SK-N-SH (cell line): ENCODE data around the gene PDE4B. TPM values are rescaled to one million over a fixed set of nuclear protein-coding genes. Genes with fewer than 3 reads are reported as not detected.

Experiments
- CTCF ChIA-PET: fragments of 300-600, 350-600 bp; formaldehyde crosslinking; extraction: SDS; loops from one replicate; lab custom pipeline; 2021; lab: Yijun Ruan, JAX
- POLR2A ChIA-PET: fragments of 350-600 bp; sonication (Branson Sonifier 250); formaldehyde crosslinking; extraction: SDS; loops from one replicate; lab custom pipeline; 2020; ENCODE audit warnings: antibody characterized with exemption, inconsistent platforms; lab: Yijun Ruan, JAX
- DNase-seq: peaks from one replicate; pipeline ENCODE4 v3.0.0; 2012
- H2AFZ ChIP-seq: fragments of 200-600 bp; sonication (generic); 2 replicates; pipeline ENCODE4 v1.8.1; 2016; ENCODE audit warnings: antibody characterized with exemption, mild to moderate bottlenecking, low read depth
- H3F3A ChIP-seq: fragments of 200-600 bp; sonication (generic); replicated peaks from 2 replicates; pipeline ENCODE3; 2016; ENCODE audit warnings: antibody characterized with exemption, mild to moderate bottlenecking; ENCODE audit not compliant: insufficient read depth
- H3K27ac ChIP-seq, 2 experiments: fragments of 200-500 bp in 1 of 2; fragments of 200-600 bp in 1 of 2; sonication (Bioruptor generic) in 1 of 2; sonication (generic), shearing (Covaris generic) in 1 of 2; 2 replicates each; pipeline versions ENCODE4 v1.5.1 to v1.6.1; 2014 to 2016; ENCODE audit warnings: low read depth in 2 of 2, inconsistent platforms in 1 of 2, low read length in 1 of 2, mild to moderate bottlenecking in 1 of 2, mixed read lengths in 1 of 2
- H3K27me3 ChIP-seq: fragments of 200-600 bp; sonication (generic), shearing (Covaris generic); 2 replicates; pipeline ENCODE4 v1.6.1; 2016; ENCODE audit warnings: mixed run types; ENCODE audit not compliant: insufficient read depth
- H3K36me3 ChIP-seq, 2 experiments: fragments of 200-500 bp in 1 of 2; fragments of 200-600 bp in 1 of 2; sonication (Bioruptor generic) in 1 of 2; sonication (generic) in 1 of 2; replicated peaks in 1 of 2; 2 replicates each; pipeline versions ENCODE3 to v1.5.1; 2014 to 2016; ENCODE audit warnings: low read length in 1 of 2, mild to moderate bottlenecking in 1 of 2; ENCODE audit not compliant: insufficient read depth in 2 of 2, control insufficient read depth in 1 of 2
- H3K4me1 ChIP-seq, 2 experiments: fragments of 200-500 bp in 1 of 2; fragments of 200-600 bp in 1 of 2; sonication (Bioruptor generic) in 1 of 2; sonication (generic), shearing (Covaris generic) in 1 of 2; 2 replicates each; pipeline versions ENCODE4 v1.5.1 to v1.6.1; 2014 to 2016; ENCODE audit warnings: low read depth in 1 of 2, low read length in 1 of 2, mixed run types in 1 of 2; ENCODE audit not compliant: insufficient read depth in 2 of 2, control insufficient read depth in 1 of 2
- H3K4me2 ChIP-seq: fragments of 200-600 bp; sonication (generic), shearing (Covaris generic); 2 replicates; pipeline ENCODE4 v1.6.1; 2017; ENCODE audit warnings: mixed run types
- H3K4me3 ChIP-seq, 2 experiments: fragments of 200-500 bp in 1 of 2; fragments of 200-600 bp in 1 of 2; sonication (Bioruptor generic) in 1 of 2; sonication (generic), shearing (Covaris generic) in 1 of 2; 2 replicates each; pipeline versions ENCODE4 v1.5.1 to v1.8.1; 2014 to 2016; ENCODE audit warnings: low read depth in 2 of 2, inconsistent platforms in 1 of 2, low read length in 1 of 2, mild to moderate bottlenecking in 1 of 2, mixed read lengths in 1 of 2, moderate library complexity in 1 of 2
- H3K79me2 ChIP-seq: fragments of 200-600 bp; sonication (generic); 2 replicates; pipeline ENCODE4 v1.8.1; 2017; ENCODE audit warnings: mild to moderate bottlenecking; ENCODE audit not compliant: insufficient read depth
- H3K9ac ChIP-seq: fragments of 200-600 bp; sonication (generic); 2 replicates; pipeline ENCODE4 v1.6.1; 2017; ENCODE audit warnings: mixed run types
- H3K9me2 ChIP-seq: fragments of 200-600 bp; sonication (generic); 2 replicates; pipeline ENCODE4 v1.6.1; 2017; ENCODE audit warnings: mixed run types
- H3K9me3 ChIP-seq: fragments of 200-600 bp; sonication (generic); 2 replicates; pipeline ENCODE4 v1.6.1; 2017; ENCODE audit warnings: mixed run types, mild to moderate bottlenecking, moderate library complexity
- H4K20me1 ChIP-seq: fragments of 200-600 bp; sonication (generic); 2 replicates; pipeline ENCODE4 v1.6.1; 2017; ENCODE audit warnings: mild to moderate bottlenecking, mixed run types; ENCODE audit not compliant: insufficient read depth
- FOSL2 ChIP-seq: IDR thresholded peaks from 2 replicates; pipeline ENCODE4 v1.4.0; 2012; ENCODE audit warnings: low read depth, mild to moderate bottlenecking, moderate library complexity, borderline replicate concordance
- NFIC ChIP-seq: IDR thresholded peaks from 2 replicates; pipeline ENCODE4 v1.4.0; 2012; ENCODE audit warnings: borderline replicate concordance
- PBX3 ChIP-seq: IDR thresholded peaks from 2 replicates; pipeline ENCODE4; 2012
- POLR2AphosphoS5 ChIP-seq: IDR thresholded peaks from 2 replicates; pipeline ENCODE4 v1.6.1; 2012; ENCODE audit warnings: low read depth, low read length
- RCOR1 ChIP-seq: fragments of 150-350 bp; IDR thresholded peaks from 2 replicates; pipeline ENCODE4 v1.6.1; 2017; ENCODE audit warnings: antibody characterized with exemption, low read length
- REST ChIP-seq: IDR thresholded peaks from 2 replicates; pipeline ENCODE4 v1.6.1; 2012; ENCODE audit warnings: mild to moderate bottlenecking, low read depth, low read length, moderate library complexity
- RXRA ChIP-seq: IDR thresholded peaks from 2 replicates; pipeline ENCODE4 v1.4.0; 2012; ENCODE audit warnings: low read depth, mild to moderate bottlenecking, borderline replicate concordance
- SIN3A ChIP-seq: IDR thresholded peaks from 2 replicates; pipeline ENCODE4 v1.6.1; 2012; ENCODE audit warnings: low read depth, mild to moderate bottlenecking, low read length, moderate library complexity, borderline replicate concordance
- YY1 ChIP-seq: IDR thresholded peaks from 2 replicates; pipeline ENCODE4 v1.4.0; 2012; ENCODE audit warnings: low read depth, mild to moderate bottlenecking
- WGBS: methylation state at CpG from one replicate; pipeline ENCODE4 v1.1.6; 2017; ENCODE audit warnings: low lambda C conversion rate; 5-methylcytosine and 5-hydroxymethylcytosine counted together
- polyA plus RNA-seq, 3 experiments: library from polyadenylated mRNA; depleted of rRNA; stranded (reverse); fragments of >200 nt; gene quantifications; 2 replicates each; pipeline ENCODE4 v1.2.3, GENCODE V29; 2012
- TF ChIP-seq, protein P1 (sequence below): fragments of 150-350 bp; IDR thresholded peaks from 2 replicates; pipeline ENCODE4 v1.6.1; 2017; ENCODE audit warnings: antibody characterized with exemption, low read length, low read depth, borderline replicate concordance
- TF ChIP-seq, protein P2 (sequence below): IDR thresholded peaks from 2 replicates; pipeline ENCODE4 v1.4.0; 2012; ENCODE audit warnings: low read depth

The PDE4B gene
- polyA plus RNA-seq, 1 of the 3 experiments (the other 2 are of a cell fraction), result 1.9 TPM

DNA sequence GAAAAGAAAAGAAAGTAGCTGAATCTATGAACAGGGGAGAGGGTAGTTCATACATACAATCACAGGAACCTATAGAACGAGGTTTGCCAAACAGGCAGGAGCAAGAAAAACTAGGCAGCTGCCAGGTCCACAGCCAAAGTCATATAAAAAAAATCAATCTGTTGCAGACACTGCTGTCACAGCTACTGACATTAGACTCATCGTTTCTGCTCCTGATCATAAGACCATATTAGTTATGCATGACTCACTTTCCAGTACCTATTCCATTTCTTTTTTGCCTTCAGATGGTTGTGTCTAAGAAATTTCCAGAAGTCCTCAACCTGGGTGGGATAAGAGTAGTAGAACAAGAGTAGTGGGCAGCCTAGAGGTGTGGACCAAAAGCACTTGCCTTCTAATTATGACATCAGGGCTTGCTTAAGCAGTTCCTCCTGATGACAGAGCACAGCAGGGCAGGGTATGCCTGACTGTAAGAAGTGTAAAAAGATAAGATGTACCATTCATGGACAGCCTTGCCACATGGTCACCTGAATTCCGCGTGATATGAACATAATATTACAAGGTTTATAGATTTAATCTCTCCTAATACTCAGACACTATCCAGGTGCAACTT lies 418.0 kb downstream of the PDE4B start:
- ChIA-PET POLR2A (no interaction called here), CTCF (no interaction called here)
- Histone ChIP-seq H3K9ac (no peak overlapping the region), H3K27ac (no peak overlapping the region; a peak in 1 of 4 replicates), H3K9me2 (no peaks in the 10 kb centered on the region), H3K4me1 (peaks cover 0 to 10% of the 10 kb centered on the region in 2 experiments; a peak in 2 of 4 replicates), H3F3A (no peaks in the 10 kb centered on the region), H4K20me1 (no peaks in the 10 kb centered on the region), H3K27me3 (no peaks in the 10 kb centered on the region), H2AFZ (no peak overlapping the region), H3K36me3 (no peaks in the 10 kb centered on the region), H3K9me3 (no peaks in the 10 kb centered on the region), H3K4me3 (no peak overlapping the region), H3K4me2 (no peak overlapping the region), H3K79me2 (no peaks in the 10 kb centered on the region)
- no peak for DNase-seq
- TF ChIP-seq FOSL2, result 0 out of 2 replicates have a peak, but pooled peaks have one; percentile 4
- TF ChIP-seq REST, result no peak
- TF ChIP-seq SIN3A, result no peak
- TF ChIP-seq, protein P1, sequence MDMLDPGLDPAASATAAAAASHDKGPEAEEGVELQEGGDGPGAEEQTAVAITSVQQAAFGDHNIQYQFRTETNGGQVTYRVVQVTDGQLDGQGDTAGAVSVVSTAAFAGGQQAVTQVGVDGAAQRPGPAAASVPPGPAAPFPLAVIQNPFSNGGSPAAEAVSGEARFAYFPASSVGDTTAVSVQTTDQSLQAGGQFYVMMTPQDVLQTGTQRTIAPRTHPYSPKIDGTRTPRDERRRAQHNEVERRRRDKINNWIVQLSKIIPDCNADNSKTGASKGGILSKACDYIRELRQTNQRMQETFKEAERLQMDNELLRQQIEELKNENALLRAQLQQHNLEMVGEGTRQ, result no peak
- TF ChIP-seq YY1, result no peak
- 0 out of 2 replicates have a peak, but pooled peaks have one; percentile 14 for TF ChIP-seq PBX3
- TF ChIP-seq, protein P2, sequence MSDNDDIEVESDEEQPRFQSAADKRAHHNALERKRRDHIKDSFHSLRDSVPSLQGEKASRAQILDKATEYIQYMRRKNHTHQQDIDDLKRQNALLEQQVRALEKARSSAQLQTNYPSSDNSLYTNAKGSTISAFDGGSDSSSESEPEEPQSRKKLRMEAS, result no peak
- WGBS, result 62% methylated on average over 4 of the region's 4 CpGs

DNA sequence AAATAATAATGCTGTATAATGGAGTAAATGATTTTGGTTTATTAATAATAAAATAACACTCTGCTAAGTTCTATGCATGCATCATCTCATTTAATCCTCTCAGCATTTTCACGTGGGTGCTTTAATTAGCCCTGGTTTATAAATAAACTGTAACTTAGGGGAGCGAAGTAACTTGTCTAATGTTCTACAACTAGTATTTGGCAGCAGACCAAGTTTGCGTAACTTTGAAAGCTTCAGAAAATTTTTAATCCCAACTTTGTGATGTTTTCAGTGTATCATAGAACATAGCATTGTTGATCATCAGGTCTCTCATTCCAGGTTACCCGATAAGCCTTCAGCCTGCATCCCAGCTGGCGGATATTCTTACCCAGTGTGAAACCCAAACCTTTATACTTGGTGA lies 418.8 kb downstream of the PDE4B start:
- no peaks in the 10 kb centered on the region for H3K9me3 ChIP-seq
- H3K4me3 ChIP-seq, result no peak overlapping the region
- peaks cover 0 to 4% of the 10 kb centered on the region in 2 experiments; a peak in 2 of 4 replicates for H3K4me1 ChIP-seq
- H3K27me3 ChIP-seq, result no peaks in the 10 kb centered on the region
- no peaks in the 10 kb centered on the region for H3K79me2 ChIP-seq
- TF ChIP-seq RCOR1 (no peak), PBX3 (no peak), RXRA (no peak), POLR2AphosphoS5 (no peak), NFIC (no peak)
- CTCF ChIA-PET, result no interaction called here
- H2AFZ ChIP-seq, result no peak overlapping the region
- no peaks in the 10 kb centered on the region for H4K20me1 ChIP-seq
- H3K9ac ChIP-seq, result no peak overlapping the region
- H3F3A ChIP-seq, result peaks cover 3% of the 10 kb centered on the region
- H3K36me3 ChIP-seq, result no peaks in the 10 kb centered on the region
- H3K27ac ChIP-seq, result no peak overlapping the region
- POLR2A ChIA-PET, result no interaction called here
- 95% methylated on average over 5 of the region's 5 CpGs for WGBS
- H3K9me2 ChIP-seq, result no peaks in the 10 kb centered on the region
- no peak for DNase-seq
- no peak overlapping the region for H3K4me2 ChIP-seq
